ENCODE results near the gene CATSPER4. TPM values are rescaled to one million over a fixed set of nuclear protein-coding genes. Genes with fewer than 3 reads are reported as not detected.

CATSPER4 gene
- total and polyA plus RNA-seq, 2 of the 8 experiments (the other 6 are each of a cell fraction or from before 2014, with no cell fraction given), result 0.65 to 0.83 TPM

DNA sequence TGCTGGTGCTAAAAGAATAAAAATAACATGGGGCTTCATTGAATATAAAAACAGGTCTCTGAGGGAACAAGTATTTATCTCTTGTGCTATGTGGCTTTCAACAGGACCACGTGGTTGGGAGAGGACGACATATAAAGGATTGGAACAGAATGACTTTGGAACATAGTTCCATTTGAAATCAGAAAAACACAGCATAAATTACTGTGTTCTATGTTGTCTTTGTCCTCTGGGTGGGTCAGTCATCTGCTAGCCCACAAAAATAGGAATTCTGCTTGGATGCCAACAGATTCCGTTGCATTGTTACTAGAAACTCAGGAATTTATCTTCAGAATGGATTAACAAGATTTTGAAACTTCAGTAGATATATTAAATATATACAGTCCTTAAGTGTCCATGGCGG is 49.5 kb downstream of the CATSPER4 start:
- Histone ChIP-seq H3K23me2 (ENCODE audit: low read depth, low read length) (peaks cover 2% of the 10 kb centered on the region; the same call in 1 of the 2 replicates), H3K56ac (replicated peaks; ENCODE audit: insufficient read length, low read depth, low read length) (no peak overlapping the region), H3K14ac (ENCODE audit: insufficient read length) (no peak overlapping the region), H3K9ac (replicated peaks in 1 of 4; ENCODE audit: extremely low read depth in 1 of 4, low read depth in 3 of 4, low read length in 3 of 4) (no peak overlapping the region), H3K4me2 (ENCODE audit: insufficient read depth in 1 of 2, low read depth in 2 of 2, low read length in 2 of 2) (no peak overlapping the region), H2AK5ac (ENCODE audit: low read depth, low read length) (no peak overlapping the region), H3K4me3 (ENCODE audit: extremely low read depth in 1 of 4, insufficient read depth in 2 of 4, low read depth in 3 of 4, low read length in 4 of 4) (no peak overlapping the region), H3K36me3 (ENCODE audit: control insufficient read depth in 2 of 4, insufficient read depth in 4 of 4, low read length in 3 of 4) (peaks cover 0 to 23% (median 7%) of the 10 kb centered on the region in 4 experiments; a peak in 7 of 8 replicates), H3K23ac (ENCODE audit: insufficient read length) (no peak overlapping the region), H3K79me2 (ENCODE audit: control insufficient read depth in 1 of 2, insufficient read depth in 2 of 2, low read length in 2 of 2) (peaks cover 5 to 68% of the 10 kb centered on the region in 2 experiments), H4K20me1 (replicated peaks in 1 of 2; ENCODE audit: control insufficient read depth in 1 of 2, insufficient read depth in 2 of 2, low read length in 2 of 2) (peaks cover 7 to 14% of the 10 kb centered on the region in 2 experiments), H3K4ac (replicated peaks; ENCODE audit: insufficient read length, low read depth, low read length) (no peak overlapping the region), H2BK5ac (ENCODE audit: low read depth, low read length) (no peak overlapping the region), H3K27ac (ENCODE audit: low read depth, low read length) (no peak overlapping the region), H3K9me3 (ENCODE audit: insufficient read depth in 2 of 2, low read depth in 1 of 2, low read length in 1 of 2) (no peaks in the 10 kb centered on the region), H3K18ac (ENCODE audit: extremely low read depth, low read length) (no peak overlapping the region), H4K91ac (replicated peaks; ENCODE audit: insufficient read length, low read length) (no peak overlapping the region), H3K27me3 (replicated peaks in 1 of 4; ENCODE audit: control insufficient read depth in 3 of 4, extremely low read depth in 1 of 4, insufficient read depth in 3 of 4, low read length in 3 of 4) (no peaks in the 10 kb centered on the region), H2BK12ac (ENCODE audit: low read depth, low read length) (no peak overlapping the region), H4K8ac (ENCODE audit: extremely low read depth, insufficient read depth, low read length) (no peak overlapping the region), H2BK120ac (replicated peaks; ENCODE audit: low read depth, low read length) (no peak overlapping the region), H3K4me1 (replicated peaks in 1 of 4; ENCODE audit: control insufficient read depth in 3 of 4, insufficient read depth in 4 of 4, low read length in 3 of 4) (peaks cover 0 to 4% (median 1%) of the 10 kb centered on the region in 4 experiments; a peak in 4 of 7 replicates), H2AFZ (ENCODE audit: low read length) (no peak overlapping the region), H3K79me1 (ENCODE audit: low read depth, low read length) (peaks cover 4% of the 10 kb centered on the region), H4K5ac (ENCODE audit: insufficient read length, low read depth, low read length) (no peak overlapping the region), H2BK20ac (ENCODE audit: low read length) (no peak overlapping the region), H2BK15ac (ENCODE audit: low read length) (no peak overlapping the region)
- FAIRE-seq (no peak), DNase-seq (ENCODE audit: low read depth in 1 of 2, low spot score in 2 of 2) (no peak)
- POLR2A ChIA-PET (ENCODE audit: partially characterized antibody), result no interaction called here
- 90% methylated on average over 4 of the region's 4 CpGs; no CpG with 5 or more reads in 1 of the 2 experiments for WGBS, 2 experiments (ENCODE audit: extremely low coverage in 1 of 2, insufficient coverage in 1 of 2, insufficient read length in 1 of 2, insufficient replicate concordance in 2 of 2, low coverage in 1 of 2, low lambda C conversion rate in 2 of 2, missing lambda C conversion rate in 1 of 2)
- CTCF ChIA-PET (ENCODE audit: partially characterized antibody), result interaction anchor here (0.7 kb wide), 1 partner anchor 70 kb away, joined by 3 read pairs; the partner anchor contains the start of gene ZNF593
- TF ChIP-seq KDM4A (IDR thresholded peaks at IDR 0.05; ENCODE audit: low read depth, low read length, severe bottlenecking), result no peak
- TF ChIP-seq BCL11A (IDR thresholded peaks at IDR 0.05; ENCODE audit: low read depth in 2 of 2, low read length in 2 of 2), result no peak
- TF ChIP-seq GABPA (IDR thresholded peaks at IDR 0.05; ENCODE audit: borderline replicate concordance, insufficient read depth, low read length), result no peak
- no peak for TF ChIP-seq NANOG (IDR thresholded peaks at IDR 0.05; ENCODE audit: insufficient read depth, low read depth, low read length, poor library complexity, severe bottlenecking)
- TF ChIP-seq, protein P1, sequence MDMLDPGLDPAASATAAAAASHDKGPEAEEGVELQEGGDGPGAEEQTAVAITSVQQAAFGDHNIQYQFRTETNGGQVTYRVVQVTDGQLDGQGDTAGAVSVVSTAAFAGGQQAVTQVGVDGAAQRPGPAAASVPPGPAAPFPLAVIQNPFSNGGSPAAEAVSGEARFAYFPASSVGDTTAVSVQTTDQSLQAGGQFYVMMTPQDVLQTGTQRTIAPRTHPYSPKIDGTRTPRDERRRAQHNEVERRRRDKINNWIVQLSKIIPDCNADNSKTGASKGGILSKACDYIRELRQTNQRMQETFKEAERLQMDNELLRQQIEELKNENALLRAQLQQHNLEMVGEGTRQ (IDR thresholded peaks at IDR 0.05; ENCODE audit: low read length), result no peak
- no peak for TF ChIP-seq EZH2 (IDR thresholded peaks at IDR 0.05; ENCODE audit: low read depth, low read length, severe bottlenecking)
- TF ChIP-seq YY1 (IDR thresholded peaks at IDR 0.05; ENCODE audit: low read depth, low read length), result no peak
- TF ChIP-seq ATF2 (IDR thresholded peaks at IDR 0.05; ENCODE audit: low read length), result no peak
- no peak for TF ChIP-seq EP300 (IDR thresholded peaks at IDR 0.05; ENCODE audit: borderline replicate concordance in 1 of 2, low read depth in 2 of 2, low read length in 2 of 2)
- TF ChIP-seq PHF8 (conservative IDR thresholded peaks at IDR 0.05; ENCODE audit: low read depth, low read length), result no peak

Data from H1 (cell line).